T-helper 2 cell treated with Interferon-gamma antibody and Interleukin-4, amounts not matched to agents 100 ng/mL and 5 ng/mL, for 36 hours (primary cell): ENCODE results near the gene TBC1D10A. TPM values are rescaled to one million over a fixed set of nuclear protein-coding genes. Genes with fewer than 3 reads are reported as not detected.

Source experiments
- intact Hi-C: fragments of 100-400 bp; cut with micrococcal nuclease; formaldehyde crosslinking; loops from one replicate; pipeline ENCODE4 v1.15.1; 2023
- total RNA-seq: library from RNA; stranded (reverse); gene quantifications from 2 replicates; pipeline ENCODE4 v1.2.3, GENCODE V29; 2022

The TBC1D10A gene
- total RNA-seq, 1 donor from 2014 or later: 46.6 TPM

DNA sequence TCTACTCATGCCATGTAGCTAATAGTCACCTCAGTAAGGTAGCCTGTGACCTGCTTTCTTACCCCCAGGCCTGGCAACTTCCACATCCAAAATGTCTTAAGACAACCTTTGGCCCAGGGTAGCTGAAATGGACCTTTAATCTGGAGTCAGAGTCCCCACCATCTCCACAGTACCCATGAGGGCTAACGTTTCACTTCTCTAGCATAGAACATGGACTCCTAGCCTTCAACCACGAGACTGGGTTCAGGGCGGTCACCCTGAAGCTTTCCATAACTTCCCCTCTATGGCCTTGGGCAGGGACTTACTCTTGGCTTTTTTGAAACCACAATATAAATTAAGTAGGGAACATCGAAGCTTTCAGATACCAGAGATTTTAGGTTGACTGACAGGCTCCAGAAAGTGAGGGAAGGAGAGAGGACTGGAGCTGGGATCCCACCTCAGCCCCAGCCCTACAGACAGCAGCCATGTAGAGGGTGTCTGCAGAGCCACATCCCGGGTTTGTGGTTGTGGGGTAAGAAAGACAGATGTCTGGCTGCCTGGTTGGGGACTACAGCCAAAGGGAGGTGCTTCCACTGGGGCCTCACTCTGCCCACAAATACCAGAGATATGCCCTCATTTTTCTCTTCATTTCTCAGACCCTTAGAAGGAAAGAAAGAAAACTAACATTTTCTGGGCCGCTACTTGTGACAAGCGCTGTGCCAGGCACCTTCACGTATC is 2.6 kb downstream of the TBC1D10A start:
- intact Hi-C loops: no loop called here

DNA sequence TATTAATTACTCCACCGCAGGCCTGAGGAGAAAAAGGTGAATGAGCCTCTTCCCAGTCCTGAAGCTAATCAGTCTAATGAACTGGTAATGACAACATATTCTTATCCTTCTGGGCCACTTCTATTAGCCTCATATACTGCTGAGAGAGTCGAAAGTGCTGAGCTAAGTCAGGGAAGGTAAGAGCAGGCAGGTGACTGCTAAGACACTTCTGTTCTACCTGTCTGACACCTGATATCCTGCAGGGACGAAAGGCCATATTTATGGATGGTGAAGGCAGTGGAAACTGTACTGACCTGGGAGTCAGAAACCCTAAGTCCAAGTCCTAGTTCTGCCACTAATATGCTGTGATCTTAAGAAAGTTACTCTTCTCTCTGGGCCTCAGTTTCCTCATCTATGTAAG is 3.5 kb downstream of the TBC1D10A start:
- intact Hi-C loops: no loop called here

DNA sequence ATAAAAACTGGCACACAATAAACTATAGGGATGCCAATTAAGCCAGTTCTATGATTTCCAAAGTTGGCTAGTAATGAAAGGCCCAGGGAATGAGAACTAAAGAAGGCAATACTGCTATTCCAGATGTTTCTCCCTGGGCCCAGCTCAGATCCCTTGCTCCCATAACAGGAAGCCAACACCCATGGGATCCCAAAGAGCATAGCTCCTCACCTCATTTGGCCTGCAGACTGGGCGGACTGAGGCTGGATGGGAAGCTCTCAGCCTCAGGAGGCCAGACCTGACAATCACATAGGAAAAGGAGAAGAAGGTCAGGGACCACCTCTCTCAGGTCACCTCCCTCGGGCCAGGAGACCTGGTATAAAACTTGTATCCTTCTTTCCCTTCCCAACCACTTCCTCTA is 5.3 kb downstream of the TBC1D10A start:
- intact Hi-C loops: no loop called here

DNA sequence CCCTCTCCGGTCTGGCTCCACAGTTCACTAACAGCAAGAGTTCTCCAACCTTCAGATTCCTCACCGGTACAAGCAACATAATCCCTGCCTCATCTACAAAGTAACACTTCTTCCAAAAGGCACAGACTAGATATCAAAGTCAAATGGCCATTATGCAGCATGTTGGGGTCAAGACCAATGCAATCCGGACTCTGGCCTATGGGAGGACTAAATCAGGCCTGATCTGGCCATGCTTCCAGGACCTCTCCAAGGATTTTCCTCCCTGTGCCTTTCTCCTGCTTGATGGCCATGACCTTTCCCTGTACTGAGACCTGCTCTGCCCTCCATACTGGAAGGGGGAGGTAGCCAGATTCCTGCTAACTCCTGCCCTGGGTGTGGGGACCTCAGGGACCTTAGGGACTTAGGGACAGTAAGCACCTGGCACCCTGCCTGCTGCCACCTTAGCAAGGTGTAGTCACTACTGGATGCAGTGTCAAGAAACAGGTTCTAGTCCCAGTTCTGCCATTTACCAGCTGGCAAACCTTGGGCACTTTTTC is 6.7 kb downstream of the TBC1D10A start:
- intact Hi-C loops: no loop called here

DNA sequence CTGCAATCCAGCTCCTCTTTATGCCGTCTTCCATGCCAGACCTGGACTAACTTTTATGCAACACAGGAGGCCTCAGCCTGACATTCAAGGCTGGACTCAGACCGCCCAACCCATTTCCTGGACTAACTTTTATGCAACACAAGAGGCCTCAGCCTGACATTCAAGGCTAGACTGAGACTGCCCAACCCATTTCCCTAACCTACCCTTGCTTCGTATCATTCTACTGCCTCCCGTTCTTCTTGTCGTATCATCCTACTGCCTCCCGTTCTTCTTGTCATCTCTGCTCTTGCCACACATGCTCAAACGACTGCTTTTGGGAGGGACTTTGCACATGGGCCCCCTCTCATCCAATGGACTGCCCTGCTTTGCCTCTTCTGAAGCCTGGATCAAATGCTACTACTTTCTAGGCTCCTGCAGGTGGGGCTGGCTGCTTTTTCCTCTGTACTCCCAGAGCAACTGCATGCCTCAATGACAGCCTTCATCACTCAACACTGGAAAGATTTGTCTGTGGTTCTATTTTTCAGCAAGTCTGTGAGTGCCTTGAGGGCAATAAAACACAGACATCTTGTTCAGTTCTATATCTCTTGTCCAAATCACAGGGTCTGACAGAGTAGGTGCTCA is 7.8 kb downstream of the TBC1D10A start:
- intact Hi-C loops: no loop called here

DNA sequence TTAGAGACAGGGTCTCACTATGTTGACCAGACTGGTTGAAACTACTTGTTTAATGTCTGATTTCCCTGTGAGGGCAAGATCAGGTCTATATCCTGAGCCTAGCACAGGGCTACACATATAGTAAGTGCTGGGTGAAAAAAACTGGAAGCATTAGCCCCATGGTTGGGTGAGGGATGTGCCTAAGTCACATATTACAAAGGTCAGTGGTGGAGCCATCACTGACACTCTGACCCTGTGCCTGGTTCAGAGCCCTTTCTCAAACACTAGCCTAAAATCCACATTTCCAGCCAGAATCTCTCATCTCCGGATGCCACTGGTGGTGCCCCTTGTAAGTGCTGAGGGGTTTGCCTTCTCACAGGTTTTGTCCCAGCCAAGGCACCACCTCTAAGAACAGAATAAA is 9.0 kb downstream of the TBC1D10A start:
- intact Hi-C loops: no loop called here

- intact Hi-C loops: no loop called here
Observed at GRCh38 chr22:30315962-30316576, 10.7 kb downstream of the TBC1D10A start.

DNA sequence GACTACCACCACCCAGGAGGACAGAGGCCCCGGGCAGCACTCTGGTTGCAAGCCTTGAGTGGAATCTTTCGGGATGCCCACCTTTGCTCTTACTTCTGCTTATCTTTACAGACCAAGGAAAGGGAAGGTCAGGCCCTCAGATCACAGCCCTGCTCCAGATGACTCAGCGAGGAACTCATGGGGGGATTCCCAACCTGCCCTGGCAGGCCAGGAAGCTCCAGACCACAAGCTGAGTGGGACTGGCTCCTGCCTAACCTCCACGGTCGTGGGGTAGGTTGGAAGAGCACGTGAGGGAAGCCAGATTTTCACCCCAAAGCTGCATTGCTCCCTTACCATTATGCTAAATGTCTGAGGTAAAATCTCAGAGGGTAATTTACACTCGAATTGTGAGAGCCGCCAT is 11.8 kb downstream of the TBC1D10A start:
- intact Hi-C loops: no loop called here

DNA sequence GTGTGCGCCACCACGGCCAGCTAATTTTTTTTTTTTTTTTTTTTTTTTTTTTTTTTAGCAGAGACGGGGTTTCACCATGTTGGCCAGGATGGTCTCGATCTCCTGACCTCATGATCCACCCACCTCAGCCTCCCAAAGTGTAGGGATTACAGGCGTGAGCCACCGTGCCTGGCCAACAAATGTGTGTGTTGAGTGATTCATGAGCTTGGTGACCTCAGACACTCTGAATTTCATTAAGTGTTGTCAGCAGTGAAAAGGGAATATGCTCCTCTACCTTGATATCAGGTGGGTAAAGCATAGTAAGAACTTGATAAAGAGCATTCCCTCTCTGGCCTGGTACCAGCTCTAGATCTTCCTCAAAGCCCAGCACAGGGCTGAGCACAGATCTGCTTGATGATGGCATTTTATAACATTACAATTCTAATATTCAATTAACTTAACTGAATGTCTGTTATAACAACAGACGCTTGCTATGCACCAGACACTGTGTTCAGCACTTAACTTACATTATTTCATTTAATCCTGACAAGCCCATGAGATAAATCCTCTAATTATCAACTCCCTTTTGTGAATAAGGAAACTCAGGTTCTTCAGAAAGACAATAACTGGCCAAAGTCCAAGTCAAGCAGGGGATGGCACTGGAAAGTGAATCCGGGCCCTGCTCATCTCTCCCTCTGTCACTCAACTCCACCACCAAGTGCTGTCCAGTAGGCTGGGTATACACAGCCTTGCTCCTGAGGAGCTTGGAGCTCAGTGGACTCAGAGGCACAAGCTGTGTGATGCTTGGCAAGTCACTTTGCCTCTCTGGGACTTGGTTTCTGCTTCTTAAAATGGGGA is 13.0 kb downstream of the TBC1D10A start:
- intact Hi-C loops: no loop called here

DNA sequence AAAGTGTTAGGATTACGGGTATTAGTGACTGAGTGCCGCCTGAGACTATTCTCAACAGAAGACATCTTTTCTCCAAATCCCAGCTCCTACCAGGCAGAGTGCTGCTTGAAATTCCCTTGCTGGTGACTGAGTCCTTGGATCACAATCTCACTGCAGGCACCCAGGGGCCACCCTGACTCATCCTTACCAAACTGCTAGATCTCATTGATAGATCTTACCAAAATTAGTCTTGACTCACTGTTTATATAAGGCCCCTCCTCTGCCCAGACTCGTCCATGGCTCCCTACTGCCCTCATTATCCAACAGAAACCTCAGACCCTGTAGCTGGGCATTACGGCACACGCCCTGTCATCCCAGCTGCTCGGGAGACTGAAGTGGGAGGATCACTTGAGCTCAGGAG is 14.7 kb downstream of the TBC1D10A start:
- intact Hi-C loops: no loop called here

DNA sequence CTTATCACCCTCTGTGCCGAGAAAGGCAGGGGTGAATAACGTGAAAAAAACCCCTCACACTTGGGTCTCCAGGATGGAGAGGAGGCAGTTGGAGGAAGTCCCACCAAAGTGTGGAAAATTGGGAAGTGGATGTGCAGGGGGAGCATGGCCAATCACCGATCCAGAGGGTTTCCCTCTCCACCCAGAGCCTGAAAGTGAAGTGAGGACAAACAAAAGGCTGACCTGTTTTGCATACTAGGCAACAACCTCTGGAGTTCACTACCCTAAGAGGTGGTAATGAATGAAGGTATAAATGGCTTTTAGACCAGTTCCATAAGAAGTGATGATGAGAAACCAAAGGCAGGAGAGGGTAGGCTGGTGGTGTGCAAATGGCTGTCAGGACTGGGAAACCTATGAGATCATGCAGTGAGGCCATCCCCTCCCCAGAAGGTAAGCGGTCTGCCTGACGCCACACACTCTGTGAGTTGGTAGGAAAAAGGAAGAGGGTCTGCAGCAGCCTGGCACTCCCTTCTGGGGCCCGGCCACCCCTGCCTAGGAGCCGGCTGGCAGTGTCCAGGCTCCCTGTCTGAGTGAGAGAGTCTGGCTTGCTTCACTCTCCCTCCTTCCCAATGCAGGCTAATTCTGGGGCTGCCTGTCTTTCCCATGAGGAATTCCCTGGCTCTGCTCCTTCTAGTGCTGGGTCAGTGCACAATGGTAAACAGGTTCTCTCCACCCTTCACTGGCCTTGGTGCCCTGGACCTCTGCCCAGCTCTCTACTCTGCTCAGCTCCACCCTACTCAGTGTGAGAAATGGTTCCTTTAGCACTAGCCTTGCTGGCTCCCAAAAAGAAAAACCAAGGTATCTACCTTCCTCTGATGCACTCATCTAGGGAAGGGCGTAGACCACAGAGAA is 15.6 kb downstream of the TBC1D10A start:
- intact Hi-C loops: no loop called here

DNA sequence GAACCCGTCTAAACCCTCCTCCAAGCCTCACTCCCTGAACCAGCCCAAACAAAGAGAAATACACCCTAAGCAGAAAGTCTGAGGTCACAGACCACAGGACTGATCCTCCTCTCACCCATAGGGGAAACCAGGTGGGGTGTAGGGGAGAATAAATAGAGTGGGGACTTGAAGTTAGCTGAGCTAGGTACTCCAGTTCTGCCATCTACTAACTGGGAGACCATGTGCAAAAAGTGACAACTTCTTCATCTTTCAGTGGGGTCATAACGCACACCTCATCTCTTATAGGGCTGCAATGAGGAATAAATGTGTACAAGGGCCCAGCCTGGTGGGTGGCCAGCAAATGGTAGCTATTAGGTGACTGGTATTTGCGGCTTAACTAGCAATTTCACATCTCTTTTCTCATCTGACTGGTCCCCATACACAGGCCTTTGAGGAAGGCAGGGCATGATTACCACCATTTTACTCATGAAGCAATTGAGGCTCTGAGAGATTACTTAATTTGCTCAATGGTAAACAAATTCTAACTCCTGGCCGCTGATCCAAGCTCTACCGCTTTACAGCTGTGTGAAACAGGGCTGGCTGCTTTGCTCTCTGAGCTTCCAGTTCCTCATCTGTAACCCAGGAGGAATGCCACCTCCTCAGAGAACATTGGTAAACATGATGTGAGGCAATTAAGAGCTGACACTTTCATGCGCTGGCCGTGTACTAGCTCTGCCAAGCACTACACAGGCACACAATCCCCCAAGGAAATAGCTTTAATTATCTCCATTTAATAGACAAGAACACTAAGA is 16.6 kb downstream of the TBC1D10A start:
- intact Hi-C loops: no loop called here

DNA sequence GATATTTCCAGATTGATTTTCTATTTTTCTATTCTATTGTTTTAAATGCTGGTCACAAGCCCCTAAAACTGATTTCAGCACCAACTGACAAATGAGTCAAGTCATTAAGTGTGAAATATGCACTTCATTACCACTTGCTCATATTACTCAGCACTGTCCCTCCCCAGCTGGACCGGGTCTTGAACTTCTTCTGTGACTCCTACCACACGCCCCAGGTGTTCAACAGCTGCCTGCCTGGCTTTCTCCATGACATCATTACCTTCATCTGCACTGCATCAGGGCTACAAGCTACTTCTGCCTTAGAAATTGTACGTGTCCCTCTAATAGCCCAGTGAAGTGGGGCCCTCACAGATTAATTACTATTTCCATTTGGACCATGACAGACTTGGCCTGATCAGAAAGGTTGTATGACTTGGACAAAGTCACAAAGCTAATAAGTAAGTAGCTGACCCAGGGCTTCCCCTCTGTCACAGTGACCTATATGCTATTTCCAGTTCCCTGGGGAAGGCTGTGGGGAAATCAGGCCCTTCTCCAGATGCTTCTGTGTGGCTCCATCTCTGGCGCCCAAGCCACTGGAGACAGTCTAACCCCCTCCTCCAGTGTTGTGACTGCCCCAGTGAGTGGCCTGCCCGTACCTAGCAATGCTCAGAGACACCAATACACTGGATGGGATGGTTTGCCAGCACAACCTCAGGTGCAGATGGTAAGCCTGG is 18.1 kb downstream of the TBC1D10A start:
- intact Hi-C loops: no loop called here

DNA sequence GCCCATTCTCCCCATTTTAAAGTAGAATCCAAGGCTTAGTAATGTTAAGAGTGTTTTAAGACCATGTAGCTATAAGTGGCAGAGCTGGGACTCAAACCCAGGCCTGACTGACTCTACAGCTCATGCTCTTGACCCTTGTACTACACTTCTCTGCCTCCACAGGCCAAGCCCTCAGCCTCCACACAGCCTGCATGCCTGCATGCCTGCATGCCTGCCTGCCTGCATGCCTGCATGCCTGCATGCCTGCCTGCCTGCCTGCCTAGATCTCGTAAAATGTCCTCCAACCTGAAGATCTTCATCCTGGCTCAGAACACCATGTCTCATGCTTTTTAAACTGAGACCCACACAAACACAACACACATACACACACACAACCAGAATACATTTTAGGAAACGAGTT is 18.6 kb downstream of the TBC1D10A start:
- intact Hi-C loops: no loop called here

GRCh38 chr22:30307041-30307574 is 19.6 kb downstream of the TBC1D10A start:
- intact Hi-C loops: no loop called here

DNA sequence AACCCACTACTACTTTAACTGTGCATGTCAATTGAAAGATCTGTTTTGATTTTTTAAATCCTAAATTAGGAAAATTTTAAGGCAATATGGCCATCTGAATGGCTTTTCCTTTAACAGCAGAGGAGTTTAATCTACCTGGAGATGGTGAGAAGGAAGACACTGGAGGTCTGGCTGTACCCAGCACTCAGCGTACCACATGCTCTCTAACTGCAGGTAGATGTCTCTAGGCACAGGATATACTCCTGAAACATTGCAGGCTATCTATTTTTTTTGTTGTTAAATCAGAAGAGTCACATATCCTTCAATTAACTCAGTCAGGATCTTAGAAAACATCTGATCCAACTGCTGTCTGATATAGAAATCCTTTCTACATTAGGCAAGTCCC is 20.1 kb downstream of the TBC1D10A start:
- intact Hi-C loops: loop anchor here (1.0 kb wide), 3 partner anchors 17 to 120 kb away; partner anchors contain the start of genes CASTOR1 and SF3A1

DNA sequence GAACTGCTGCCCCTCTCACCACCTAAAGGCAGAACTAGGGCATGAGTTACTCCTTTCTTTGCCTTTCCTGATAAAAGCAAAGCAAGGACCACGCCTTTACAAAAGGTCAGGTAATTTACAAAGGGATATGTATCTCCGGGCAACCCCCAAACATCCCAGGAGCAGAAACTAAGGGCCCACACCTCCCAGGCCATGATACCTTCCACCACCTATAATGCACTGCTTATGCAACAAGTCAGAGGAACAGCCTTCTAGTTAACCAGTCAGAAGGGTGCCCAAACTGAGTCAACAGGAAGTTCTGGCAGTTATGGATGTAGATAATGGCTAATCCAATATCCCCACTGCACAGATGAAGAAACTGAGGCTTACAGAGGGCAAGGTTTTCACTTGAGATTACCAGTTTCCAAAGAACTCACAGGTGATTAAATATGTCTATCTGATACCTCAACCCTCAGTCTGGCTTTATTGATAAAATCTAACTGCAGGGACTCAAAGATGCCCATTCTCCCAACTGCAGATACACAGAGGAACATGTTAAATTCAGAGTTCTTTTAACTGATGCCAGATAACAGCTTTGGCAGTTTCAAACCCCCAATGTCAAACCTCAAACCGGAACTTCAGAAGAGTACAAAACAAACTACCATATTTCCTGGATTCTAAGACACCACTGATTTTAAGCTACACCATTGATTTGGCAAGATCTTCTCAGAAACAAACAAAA is 20.7 kb downstream of the TBC1D10A start:
- intact Hi-C loops: loop anchor here (1.0 kb wide), 4 partner anchors 17 to 120 kb away; partner anchors contain the start of genes CASTOR1, SF3A1 and TBC1D10A

- intact Hi-C loops: loop anchor here (1.0 kb wide), 1 partner anchor 21 kb away; the partner anchor contains the start of gene TBC1D10A
Observed at GRCh38 chr22:30305519-30305905, 21.2 kb downstream of the TBC1D10A start.
